ENCODE results near the gene ETHE1.

GRCh38 chr19:43460362-43461016, 66.5 kb downstream of the ETHE1 start:
- TF ChIP-seq POLR2A (IDR thresholded peaks at IDR 0.05; ENCODE audit: low read depth) (no peak), CTCF (IDR thresholded peaks at IDR 0.05) (no peak)
